T-helper 17 cell (primary cell): ENCODE data around the gene GSPT1. TPM values are rescaled to one million over a fixed set of nuclear protein-coding genes. Genes with fewer than 3 reads are reported as not detected.

Source experiments
- ATAC-seq: fragments of 150-1000 bp; cut with Tn5 transposase; 2 replicates; pipeline ENCODE4 v1.10.0; 2021; ENCODE audit warnings: mild to moderate bottlenecking, moderate library complexity
- DNase-seq, 3 donors: peaks; one replicate each; pipeline versions ENCODE4 v3.0.0 to v3.0.0-alpha.2; 2020 to 2021
- H3K9me3 ChIP-seq: one replicate; pipeline ENCODE4 v1.7.0; 2013; ENCODE audit warnings: low read length, mild to moderate bottlenecking; ENCODE audit not compliant: control insufficient read depth, poor library complexity, severe bottlenecking
- H3K27ac Mint-ChIP-seq: one replicate; pipeline ENCODE4 v1.8.0; 2022; ENCODE audit warnings: mild to moderate bottlenecking, moderate library complexity, mixed read lengths
- H3K27me3 Mint-ChIP-seq: one replicate; pipeline ENCODE4 v1.8.0; 2022; ENCODE audit warnings: mixed read lengths
- H3K36me3 Mint-ChIP-seq: one replicate; pipeline ENCODE4 v1.8.0; 2022; ENCODE audit warnings: low read depth, mixed read lengths
- H3K4me1 Mint-ChIP-seq: one replicate; pipeline ENCODE4 v1.8.0; 2022; ENCODE audit warnings: mild to moderate bottlenecking, mixed read lengths
- H3K4me3 Mint-ChIP-seq: one replicate; pipeline ENCODE4 v1.8.0; 2022; ENCODE audit warnings: mild to moderate bottlenecking, moderate library complexity, mixed read lengths
- total RNA-seq, 4 donors: library from RNA in 2 of 4; stranded (reverse) in 2 of 4; gene quantifications; one replicate each; pipeline ENCODE4 v1.2.3 and lab custom pipeline; 2022 to 2026

GSPT1 gene
- total RNA-seq, 2 donors from 2014 or later: 161 to 203 TPM

- no peaks in the 10 kb centered on the region for H3K27me3 Mint-ChIP-seq
- peaks cover 6% of the 10 kb centered on the region for H3K36me3 Mint-ChIP-seq
- DNase-seq: no peak
- no peak overlapping the region for H3K27ac Mint-ChIP-seq
- H3K4me3 Mint-ChIP-seq: no peak overlapping the region
- H3K9me3 ChIP-seq: no peaks in the 10 kb centered on the region
- peaks cover 31% of the 10 kb centered on the region for H3K4me1 Mint-ChIP-seq
- no peak for ATAC-seq
Measured at GRCh38 chr16:11896486-11897176, 19.1 kb downstream of the GSPT1 start.

DNA sequence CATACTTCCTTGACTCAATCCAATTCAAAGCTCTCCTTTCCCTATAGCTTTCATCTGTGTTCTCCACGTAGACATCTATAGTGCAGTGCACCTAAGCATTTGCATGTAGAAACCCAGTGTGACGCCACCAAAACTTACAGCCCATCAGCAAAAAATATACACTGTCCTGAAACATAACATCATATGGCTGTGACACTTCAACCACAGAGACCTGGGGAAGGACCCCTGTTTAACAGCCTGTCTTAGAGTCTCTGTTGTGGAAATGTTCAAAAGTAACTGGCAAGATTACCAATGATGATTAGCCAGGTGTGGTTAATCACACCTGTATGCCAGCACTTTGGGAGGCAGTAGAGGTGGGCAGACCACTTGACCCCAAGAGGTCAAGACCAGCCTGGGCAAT lies 22.2 kb downstream of the GSPT1 start:
- Mint-ChIP-seq H3K4me1 (peaks cover 10% of the 10 kb centered on the region), H3K36me3 (peaks cover 6% of the 10 kb centered on the region), H3K27ac (peak overlapping the region; percentile 47), H3K27me3 (no peaks in the 10 kb centered on the region), H3K4me3 (peak overlapping the region; percentile 33)
- ATAC-seq (peak; percentile 28), DNase-seq (no peak)
- H3K9me3 ChIP-seq: no peaks in the 10 kb centered on the region

DNA sequence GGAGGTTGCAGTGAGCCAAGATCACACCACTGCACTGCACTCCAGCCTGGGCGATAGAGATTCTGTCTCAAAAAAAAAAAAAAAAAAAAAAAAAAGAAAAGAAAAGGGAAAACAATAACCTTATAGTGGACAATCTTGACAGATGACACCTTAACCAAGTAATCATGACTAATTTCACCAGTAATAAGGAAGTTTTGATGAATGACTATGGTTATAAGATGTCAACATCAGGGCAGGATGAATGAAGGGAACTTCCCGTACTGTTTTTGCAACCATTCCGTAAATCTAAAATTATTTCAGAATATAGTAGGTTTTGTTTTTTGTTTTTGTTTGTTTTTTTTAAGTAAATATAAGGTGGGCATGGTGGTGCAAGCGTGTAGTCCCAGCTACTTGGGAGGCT lies 23.0 kb downstream of the GSPT1 start:
- peaks cover 6% of the 10 kb centered on the region for H3K4me1 Mint-ChIP-seq
- ATAC-seq: no peak

DNA sequence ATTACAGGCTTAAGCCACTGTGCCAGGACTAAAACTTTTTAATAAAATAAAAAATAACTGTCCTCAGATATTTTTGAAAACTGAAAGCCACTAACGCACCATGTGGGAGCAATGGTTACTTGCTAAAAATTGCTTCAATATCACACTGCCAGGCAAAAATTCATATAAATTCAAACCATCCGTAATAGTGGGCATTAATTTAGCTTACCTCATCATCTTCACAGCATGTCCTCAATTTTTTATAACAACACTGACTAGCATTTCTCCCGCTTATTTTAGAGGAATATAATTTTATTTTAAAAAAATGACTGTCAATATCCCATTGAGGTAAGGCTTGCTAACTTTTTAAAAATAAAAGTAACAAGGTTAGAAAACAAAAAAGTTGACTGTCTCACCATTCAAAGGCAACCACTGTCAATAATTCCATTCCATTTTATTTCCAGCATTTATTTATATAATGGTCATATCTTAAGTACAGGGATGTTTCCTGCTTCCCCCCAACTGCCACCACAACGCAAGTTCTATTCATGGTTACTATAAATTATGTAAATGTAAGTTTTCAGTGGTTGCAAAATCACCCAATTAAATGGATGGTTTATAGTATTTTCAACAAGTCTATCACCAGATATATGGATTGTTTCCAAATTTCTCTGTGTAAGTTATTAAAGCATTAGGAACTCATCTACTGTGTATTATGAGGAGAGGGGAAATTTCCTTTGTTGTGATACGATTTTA lies 25.4 kb downstream of the GSPT1 start:
- Mint-ChIP-seq H3K4me3 (no peak overlapping the region), H3K27me3 (no peaks in the 10 kb centered on the region), H3K27ac (no peak overlapping the region), H3K4me1 (peaks cover 3% of the 10 kb centered on the region), H3K36me3 (peaks cover 8% of the 10 kb centered on the region)
- no peak for ATAC-seq
- no peak for DNase-seq
- H3K9me3 ChIP-seq: no peaks in the 10 kb centered on the region

More for the DNA sequence above, 23.0 kb downstream of the GSPT1 start:
- H3K36me3 Mint-ChIP-seq: peaks cover 6% of the 10 kb centered on the region
- no peak for DNase-seq
- H3K27me3 Mint-ChIP-seq: no peaks in the 10 kb centered on the region
- no peaks in the 10 kb centered on the region for H3K9me3 ChIP-seq
- H3K27ac Mint-ChIP-seq: no peak overlapping the region
- no peak overlapping the region for H3K4me3 Mint-ChIP-seq

DNA sequence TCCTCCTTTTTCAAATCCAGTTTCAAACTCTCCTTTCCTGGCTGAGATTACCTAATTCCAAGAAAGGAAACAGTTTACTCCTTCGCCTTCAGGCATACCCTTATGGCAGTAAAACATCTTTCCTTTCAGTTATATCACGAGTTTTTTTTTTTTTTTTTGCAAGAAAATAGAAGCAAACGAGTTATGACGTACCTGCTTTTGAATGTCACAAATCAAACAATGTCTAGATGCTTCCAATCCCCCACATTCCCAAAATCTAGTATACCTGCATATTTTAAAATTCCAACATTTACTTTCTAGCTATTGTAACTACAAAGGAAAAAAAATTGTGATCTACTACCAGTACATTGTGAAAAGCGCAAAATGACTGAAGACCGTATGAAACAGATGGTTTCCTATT lies 28.9 kb downstream of the GSPT1 start:
- Mint-ChIP-seq H3K4me3 (peak overlapping the region; percentile 56), H3K27me3 (no peaks in the 10 kb centered on the region), H3K36me3 (peaks cover 4% of the 10 kb centered on the region), H3K27ac (no peak overlapping the region), H3K4me1 (no peaks in the 10 kb centered on the region)
- DNase-seq (no peak), ATAC-seq (no peak)
- H3K9me3 ChIP-seq: no peaks in the 10 kb centered on the region

- no peaks in the 10 kb centered on the region for H3K27me3 Mint-ChIP-seq
- no peak overlapping the region for H3K4me3 Mint-ChIP-seq
- no peaks in the 10 kb centered on the region for H3K9me3 ChIP-seq
- DNase-seq (no peak), ATAC-seq (no peak)
- H3K36me3 Mint-ChIP-seq: peaks cover 4% of the 10 kb centered on the region
- H3K27ac Mint-ChIP-seq: peak overlapping the region; percentile 71
- H3K4me1 Mint-ChIP-seq: no peaks in the 10 kb centered on the region
Measured at GRCh38 chr16:11884035-11884434, 31.7 kb downstream of the GSPT1 start.

GRCh38 chr16:11880007-11880406 lies 35.7 kb downstream of the GSPT1 start:
- ATAC-seq: peak; percentile 14
- no peaks in the 10 kb centered on the region for H3K4me1 Mint-ChIP-seq
- no peak overlapping the region for H3K4me3 Mint-ChIP-seq
- H3K27ac Mint-ChIP-seq: no peak overlapping the region
- no peaks in the 10 kb centered on the region for H3K9me3 ChIP-seq
- H3K36me3 Mint-ChIP-seq: no peaks in the 10 kb centered on the region
- no peak for DNase-seq
- H3K27me3 Mint-ChIP-seq: no peaks in the 10 kb centered on the region

GRCh38 chr16:11877374-11877773 lies 38.4 kb downstream of the GSPT1 start:
- Mint-ChIP-seq H3K4me1 (peaks cover 2% of the 10 kb centered on the region), H3K27me3 (no peaks in the 10 kb centered on the region), H3K36me3 (no peaks in the 10 kb centered on the region), H3K4me3 (no peak overlapping the region), H3K27ac (peak overlapping the region; percentile 11)
- no peak for ATAC-seq
- H3K9me3 ChIP-seq: no peaks in the 10 kb centered on the region
- DNase-seq: no peak

DNA sequence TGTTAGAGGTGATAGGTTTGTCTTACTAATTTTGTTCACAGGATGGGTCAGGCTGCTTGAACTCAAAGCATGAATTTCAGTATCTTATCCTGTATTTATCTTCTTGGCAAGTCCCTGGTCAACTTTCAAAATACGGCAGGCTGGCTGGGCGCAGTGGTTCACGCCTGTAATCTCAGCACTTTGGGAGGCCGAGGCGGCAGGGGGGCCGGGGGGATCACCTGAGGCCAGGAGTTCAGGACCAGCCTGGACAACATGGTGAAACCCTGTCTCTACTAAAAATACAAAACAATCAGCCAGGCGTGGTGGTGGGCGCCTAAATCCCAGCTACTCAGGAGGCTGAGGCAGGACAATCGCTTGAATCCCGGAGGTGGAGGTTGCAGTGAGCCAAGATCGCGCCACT lies 39.5 kb downstream of the GSPT1 start:
- H3K9me3 ChIP-seq: no peaks in the 10 kb centered on the region
- no peak for DNase-seq
- no peak overlapping the region for H3K27ac Mint-ChIP-seq
- H3K36me3 Mint-ChIP-seq: no peaks in the 10 kb centered on the region
- no peak overlapping the region for H3K4me3 Mint-ChIP-seq
- peaks cover 2% of the 10 kb centered on the region for H3K4me1 Mint-ChIP-seq
- no peaks in the 10 kb centered on the region for H3K27me3 Mint-ChIP-seq
- ATAC-seq: no peak

GRCh38 chr16:11875721-11876120 lies 40.0 kb downstream of the GSPT1 start:
- no peaks in the 10 kb centered on the region for H3K27me3 Mint-ChIP-seq
- H3K36me3 Mint-ChIP-seq: no peaks in the 10 kb centered on the region
- ATAC-seq (no peak), DNase-seq (no peak)
- H3K4me1 Mint-ChIP-seq: peaks cover 2% of the 10 kb centered on the region
- no peak overlapping the region for H3K27ac Mint-ChIP-seq
- H3K4me3 Mint-ChIP-seq: no peak overlapping the region
- no peaks in the 10 kb centered on the region for H3K9me3 ChIP-seq

DNA sequence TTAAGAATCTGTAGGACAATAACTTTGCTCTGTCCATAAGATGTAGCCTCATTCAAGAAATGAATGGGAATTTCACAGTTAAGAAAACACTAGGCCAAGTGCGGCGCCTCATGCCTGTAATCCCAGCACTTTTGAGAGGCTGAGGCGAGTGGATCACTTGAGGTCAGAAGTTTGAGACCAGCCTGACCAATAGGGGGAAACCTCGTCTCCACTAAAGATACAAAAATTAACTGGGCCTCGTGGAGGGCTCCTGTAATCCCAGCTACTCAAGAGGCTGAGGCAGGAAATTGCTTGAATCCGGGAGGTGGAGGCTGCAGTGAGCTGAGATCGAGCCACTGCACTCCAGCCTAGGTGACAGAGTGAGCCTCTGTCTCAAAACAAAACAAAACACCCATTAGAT lies 44.6 kb downstream of the GSPT1 start:
- H3K9me3 ChIP-seq: no peaks in the 10 kb centered on the region
- DNase-seq (no peak), ATAC-seq (no peak)
- H3K27ac Mint-ChIP-seq: peak overlapping the region; percentile 49
- no peaks in the 10 kb centered on the region for H3K36me3 Mint-ChIP-seq
- no peak overlapping the region for H3K4me3 Mint-ChIP-seq
- peaks cover 7% of the 10 kb centered on the region for H3K4me1 Mint-ChIP-seq
- no peaks in the 10 kb centered on the region for H3K27me3 Mint-ChIP-seq

DNA sequence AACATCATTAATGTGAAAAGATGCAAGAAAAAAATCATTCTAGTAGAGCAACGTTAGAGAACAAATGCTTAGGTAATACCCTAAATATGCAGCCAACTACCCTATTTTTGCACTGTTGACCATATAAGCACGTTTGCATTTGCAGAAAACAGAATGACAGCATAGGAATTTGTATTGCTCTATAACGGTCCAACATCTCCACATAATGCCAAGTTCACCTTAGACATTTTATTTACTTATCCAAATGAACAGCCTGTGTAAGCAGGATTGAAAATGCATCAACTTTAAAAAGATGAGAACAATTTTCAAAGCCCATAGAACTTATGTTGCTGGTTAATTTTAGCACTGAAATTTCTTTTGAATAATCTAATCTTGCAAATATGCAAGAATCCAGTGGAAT lies 45.4 kb downstream of the GSPT1 start:
- Mint-ChIP-seq H3K4me3 (no peak overlapping the region), H3K36me3 (no peaks in the 10 kb centered on the region), H3K27ac (no peak overlapping the region), H3K4me1 (peaks cover 7% of the 10 kb centered on the region), H3K27me3 (no peaks in the 10 kb centered on the region)
- H3K9me3 ChIP-seq: no peaks in the 10 kb centered on the region
- DNase-seq (no peak), ATAC-seq (no peak)

GRCh38 chr16:11869353-11870228 lies 46.2 kb downstream of the GSPT1 start:
- ATAC-seq (no peak), DNase-seq (no peak)
- H3K36me3 Mint-ChIP-seq: no peaks in the 10 kb centered on the region
- H3K27ac Mint-ChIP-seq: peak overlapping the region; percentile 63
- peaks cover 11% of the 10 kb centered on the region for H3K4me1 Mint-ChIP-seq
- no peaks in the 10 kb centered on the region for H3K9me3 ChIP-seq
- H3K4me3 Mint-ChIP-seq: peak overlapping the region; percentile 15
- H3K27me3 Mint-ChIP-seq: no peaks in the 10 kb centered on the region
